Stimulated activated naive CD8-positive, alpha-beta T cell treated with anti-CD3 and anti-CD28 coated beads, Interleukin-15, amount 100 ng/mL, for 72 hours (primary cell): ENCODE measurements around the gene CRIP2.

Experiments used
- ATAC-seq: fragments of 150-1000 bp; cut with Tn5 transposase; 2 replicates; pipeline ENCODE4 v1.10.0; 2021; ENCODE audit warnings: mild to moderate bottlenecking, moderate library complexity
- DNase-seq, 2 donors: peaks; one replicate each; pipeline ENCODE4 v3.0.0; 2021 to 2022
- H3K27ac Mint-ChIP-seq, 2 donors: one replicate each; pipeline ENCODE4 v1.8.0; 2022; ENCODE audit warnings: mild to moderate bottlenecking in 2 of 2, mixed read lengths in 2 of 2, moderate library complexity in 2 of 2
- H3K27me3 Mint-ChIP-seq: one replicate; pipeline ENCODE4 v1.8.0; 2022; ENCODE audit warnings: mixed read lengths
- H3K4me1 Mint-ChIP-seq: one replicate; pipeline ENCODE4 v1.8.0; 2022; ENCODE audit warnings: mild to moderate bottlenecking, mixed read lengths
- H3K4me3 Mint-ChIP-seq, 2 donors: one replicate each; pipeline ENCODE4 v1.8.0; 2022; ENCODE audit warnings: mild to moderate bottlenecking in 2 of 2, mixed read lengths in 2 of 2, moderate library complexity in 1 of 2
- H3K9me3 Mint-ChIP-seq, 2 donors: one replicate each; pipeline ENCODE4 v1.8.0; 2022; ENCODE audit warnings: mixed read lengths in 2 of 2

CRIP2 gene

GRCh38 chr14:105450864-105451720 is 23.5 kb upstream of the CRIP2 start:
- Mint-ChIP-seq H3K9me3 (no peaks in the 10 kb centered on the region), H3K27me3 (no peaks in the 10 kb centered on the region), H3K27ac (no peak overlapping the region), H3K4me3 (no peak overlapping the region), H3K4me1 (peaks cover 30% of the 10 kb centered on the region)
- ATAC-seq: no peak
- DNase-seq: no peak

GRCh38 chr14:105452963-105453362 is 21.7 kb upstream of the CRIP2 start:
- Mint-ChIP-seq H3K9me3 (no peaks in the 10 kb centered on the region), H3K4me1 (peaks cover 19% of the 10 kb centered on the region), H3K4me3 (no peak overlapping the region), H3K27me3 (no peaks in the 10 kb centered on the region), H3K27ac (peak overlapping the region; percentile 40 to 88)
- no peak for ATAC-seq
- no peak for DNase-seq

DNA sequence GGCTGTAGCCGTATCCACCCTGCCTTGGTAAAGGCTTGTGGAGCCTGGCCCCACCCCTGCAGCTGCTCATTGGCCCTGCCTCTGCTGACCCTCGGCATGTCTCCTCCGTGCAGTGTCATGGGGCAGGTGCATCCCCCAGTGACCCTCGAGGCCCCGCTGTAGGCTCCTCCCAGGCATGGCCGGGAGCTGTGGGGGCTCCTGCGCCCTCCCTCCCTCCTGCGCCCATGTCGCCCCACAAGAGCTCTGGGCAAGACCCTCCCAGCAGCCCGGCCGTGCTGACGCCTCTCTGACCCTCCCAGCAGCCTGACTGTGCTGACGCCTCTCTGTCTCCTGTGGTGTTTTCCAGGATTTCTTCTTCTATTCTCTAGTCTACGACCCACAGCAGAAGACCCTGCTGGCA is 20.8 kb upstream of the CRIP2 start:
- no peaks in the 10 kb centered on the region for H3K9me3 Mint-ChIP-seq
- H3K4me1 Mint-ChIP-seq: peaks cover 17% of the 10 kb centered on the region
- H3K27me3 Mint-ChIP-seq: no peaks in the 10 kb centered on the region
- H3K27ac Mint-ChIP-seq: no peak overlapping the region
- DNase-seq (no peak), ATAC-seq (peak; percentile 2)
- H3K4me3 Mint-ChIP-seq: no peak overlapping the region

DNA sequence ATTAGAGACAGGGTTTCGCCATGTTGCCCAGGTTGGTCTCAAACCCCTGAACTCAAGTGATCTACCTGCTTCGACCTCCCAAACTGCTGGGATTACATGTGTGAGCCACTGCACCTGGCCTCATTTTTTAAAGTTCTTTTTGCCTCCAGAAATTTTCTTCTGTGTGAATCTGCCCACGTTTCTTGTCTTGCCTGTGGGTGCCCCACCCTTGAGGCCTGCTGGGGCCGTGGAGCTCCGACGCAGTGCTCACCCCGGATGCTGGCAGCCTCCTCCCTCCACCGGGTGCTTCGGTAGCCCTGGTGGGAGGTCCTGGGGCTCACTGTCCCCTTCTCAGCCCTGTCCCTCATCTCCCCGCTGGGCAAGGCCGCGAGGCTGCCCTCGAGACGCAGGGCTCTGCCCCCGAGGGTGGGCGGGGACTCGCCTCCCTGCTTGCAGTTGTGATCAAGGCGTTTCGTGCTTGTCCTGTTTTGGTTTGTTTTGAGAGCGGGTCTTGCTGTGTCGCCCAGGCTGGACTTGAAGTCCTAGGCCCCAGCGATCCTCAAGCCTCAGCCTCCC is 19.5 kb upstream of the CRIP2 start:
- H3K9me3 Mint-ChIP-seq: no peaks in the 10 kb centered on the region
- no peak for ATAC-seq
- peak overlapping the region in 1 of 2 donors; percentile 8 for H3K27ac Mint-ChIP-seq
- DNase-seq: no peak
- H3K4me3 Mint-ChIP-seq: no peak overlapping the region
- H3K4me1 Mint-ChIP-seq: peaks cover 17% of the 10 kb centered on the region
- no peaks in the 10 kb centered on the region for H3K27me3 Mint-ChIP-seq

GRCh38 chr14:105455766-105456660 is 18.6 kb upstream of the CRIP2 start:
- H3K4me3 Mint-ChIP-seq: no peak overlapping the region
- no peak for ATAC-seq
- H3K9me3 Mint-ChIP-seq: no peaks in the 10 kb centered on the region
- H3K27me3 Mint-ChIP-seq: no peaks in the 10 kb centered on the region
- peaks cover 17% of the 10 kb centered on the region for H3K4me1 Mint-ChIP-seq
- no peak for DNase-seq
- H3K27ac Mint-ChIP-seq: peak overlapping the region in 1 of 2 donors; percentile 48

- ATAC-seq (no peak), DNase-seq (no peak)
- no peak overlapping the region for H3K27ac Mint-ChIP-seq
- H3K27me3 Mint-ChIP-seq: no peaks in the 10 kb centered on the region
- H3K4me3 Mint-ChIP-seq: no peak overlapping the region
- peaks cover 17% of the 10 kb centered on the region for H3K4me1 Mint-ChIP-seq
- no peaks in the 10 kb centered on the region for H3K9me3 Mint-ChIP-seq
Observed at GRCh38 chr14:105456736-105457617, 17.6 kb upstream of the CRIP2 start.

- Mint-ChIP-seq H3K27me3 (no peaks in the 10 kb centered on the region), H3K9me3 (no peaks in the 10 kb centered on the region), H3K27ac (no peak overlapping the region), H3K4me3 (no peak overlapping the region), H3K4me1 (peaks cover 10% of the 10 kb centered on the region)
- DNase-seq (no peak), ATAC-seq (peak; percentile 14)
Observed at GRCh38 chr14:105458010-105458409, 16.6 kb upstream of the CRIP2 start.

DNA sequence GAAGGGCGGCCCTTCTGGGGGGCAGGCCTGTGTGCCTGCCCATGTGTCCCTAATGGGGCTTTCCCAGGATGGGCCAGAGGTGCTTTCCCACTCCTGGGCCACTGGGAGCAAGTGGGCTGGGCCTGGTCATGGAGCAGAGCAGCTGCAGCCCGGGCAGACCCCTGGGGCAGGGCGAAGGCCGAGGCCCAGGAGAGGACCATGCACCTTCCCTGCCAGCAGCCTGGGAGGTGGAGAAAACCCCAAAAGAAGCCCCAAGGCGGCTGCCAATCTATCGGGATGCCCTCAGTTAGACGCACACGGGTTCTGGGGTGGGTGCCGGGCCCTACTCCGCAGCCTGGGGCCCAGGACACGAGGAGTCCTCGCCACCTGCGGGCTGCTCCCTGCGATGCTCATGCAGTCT is 16.1 kb upstream of the CRIP2 start:
- Mint-ChIP-seq H3K4me1 (peaks cover 6% of the 10 kb centered on the region), H3K27me3 (no peaks in the 10 kb centered on the region), H3K4me3 (no peak overlapping the region), H3K27ac (no peak overlapping the region), H3K9me3 (no peaks in the 10 kb centered on the region)
- no peak for DNase-seq
- no peak for ATAC-seq

DNA sequence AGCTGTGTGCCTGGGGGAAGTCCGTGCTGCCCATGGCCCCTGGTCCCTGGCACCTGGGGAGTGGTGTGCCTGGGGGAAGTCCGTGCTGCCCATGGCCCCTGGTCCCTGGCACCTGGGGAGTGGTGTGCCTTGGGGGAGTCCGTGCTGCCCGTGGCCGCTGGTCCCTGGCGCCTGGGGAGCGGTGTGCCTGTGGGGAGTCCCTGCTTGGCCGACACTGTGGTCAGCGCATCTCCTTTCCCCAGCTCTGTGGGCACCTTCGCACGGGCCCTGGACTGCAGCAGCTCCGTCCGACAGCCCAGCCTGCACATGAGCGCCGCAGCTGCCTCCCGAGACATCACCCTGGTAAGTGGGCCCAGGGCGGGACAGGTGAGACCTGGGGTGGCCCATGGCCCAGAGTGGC is 14.5 kb upstream of the CRIP2 start:
- DNase-seq (no peak), ATAC-seq (no peak)
- Mint-ChIP-seq H3K9me3 (no peaks in the 10 kb centered on the region), H3K27me3 (no peaks in the 10 kb centered on the region), H3K27ac (no peak overlapping the region), H3K4me1 (no peaks in the 10 kb centered on the region), H3K4me3 (no peak overlapping the region)

GRCh38 chr14:105460616-105461015 is 14.0 kb upstream of the CRIP2 start:
- no peaks in the 10 kb centered on the region for H3K9me3 Mint-ChIP-seq
- H3K27me3 Mint-ChIP-seq: no peaks in the 10 kb centered on the region
- H3K27ac Mint-ChIP-seq: no peak overlapping the region

DNA sequence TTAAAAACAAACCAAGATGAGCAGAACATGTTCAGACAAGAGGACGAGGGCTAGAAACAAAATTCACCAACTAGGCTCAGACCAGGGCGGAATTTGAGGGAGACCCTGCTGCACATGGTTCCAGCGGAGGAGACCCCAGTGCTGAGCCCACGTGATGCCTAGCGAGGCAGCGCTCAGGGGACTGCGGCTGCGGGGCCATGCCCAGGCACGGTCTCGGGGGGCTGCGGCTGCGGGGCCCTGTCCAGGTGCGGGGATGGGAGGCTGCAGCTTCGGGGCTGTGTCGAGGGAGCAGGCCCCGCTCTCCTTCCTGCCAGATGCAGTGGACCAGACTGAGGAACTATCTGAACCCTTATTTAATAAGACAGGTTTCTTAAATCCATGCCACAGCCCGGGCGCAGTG is 12.7 kb upstream of the CRIP2 start:
- Mint-ChIP-seq H3K27ac (no peak overlapping the region), H3K9me3 (no peaks in the 10 kb centered on the region), H3K27me3 (no peaks in the 10 kb centered on the region), H3K4me3 (no peak overlapping the region), H3K4me1 (no peaks in the 10 kb centered on the region)
- no peak for ATAC-seq
- DNase-seq: no peak

More at GRCh38 chr14:105460616-105461015, 14.0 kb upstream of the CRIP2 start:
- DNase-seq: no peak
- no peak for ATAC-seq
- Mint-ChIP-seq H3K4me3 (no peak overlapping the region), H3K4me1 (no peaks in the 10 kb centered on the region)

- Mint-ChIP-seq H3K27ac (no peak overlapping the region), H3K4me3 (no peak overlapping the region), H3K4me1 (no peaks in the 10 kb centered on the region), H3K9me3 (no peaks in the 10 kb centered on the region), H3K27me3 (no peaks in the 10 kb centered on the region)
- DNase-seq (no peak), ATAC-seq (no peak)
Observed at GRCh38 chr14:105464501-105464900, 10.1 kb upstream of the CRIP2 start.

- DNase-seq: no peak
- no peak for ATAC-seq
- Mint-ChIP-seq H3K9me3 (no peaks in the 10 kb centered on the region), H3K4me3 (no peak overlapping the region), H3K4me1 (no peaks in the 10 kb centered on the region), H3K27ac (no peak overlapping the region), H3K27me3 (no peaks in the 10 kb centered on the region)
Observed at GRCh38 chr14:105465209-105466031, 9.2 kb upstream of the CRIP2 start.

DNA sequence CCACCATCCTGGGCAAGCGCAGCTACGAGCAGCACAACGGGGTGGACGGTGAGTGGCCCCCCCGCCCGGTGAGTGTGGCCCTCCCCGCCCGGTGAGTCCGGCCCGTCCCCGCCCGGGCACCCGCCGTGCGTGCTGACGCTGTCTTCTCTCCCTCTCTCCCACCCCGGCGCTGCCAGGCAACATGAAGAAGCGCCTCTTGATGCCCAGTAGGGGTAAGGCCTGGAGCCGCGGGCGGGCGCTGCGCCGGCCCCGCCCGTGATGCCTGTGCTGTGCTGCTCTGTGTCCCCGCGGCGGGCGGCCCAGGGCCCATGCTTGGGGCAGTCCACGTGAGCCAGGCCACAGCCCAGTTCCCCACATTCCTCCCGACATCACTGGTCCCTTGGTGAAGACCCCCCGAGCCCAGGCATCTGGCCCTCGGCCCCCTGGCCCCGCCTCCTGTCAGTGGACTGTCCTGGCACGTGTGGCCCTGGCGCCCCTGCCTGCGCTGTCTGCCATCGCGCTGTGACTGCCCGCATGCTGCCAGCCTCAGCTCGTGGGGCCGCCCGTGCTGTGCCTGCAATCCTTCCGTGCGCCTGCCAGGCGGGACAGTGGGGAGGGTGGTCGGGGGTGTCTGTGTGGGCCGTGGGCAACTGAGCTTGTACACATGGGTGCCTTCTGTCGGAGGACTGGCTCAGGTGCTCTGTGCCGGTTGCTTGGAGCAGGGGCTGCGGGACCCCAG is 7.9 kb upstream of the CRIP2 start:
- no peaks in the 10 kb centered on the region for H3K9me3 Mint-ChIP-seq
- ATAC-seq (peak; percentile 27), DNase-seq (no peak)
- H3K27me3 Mint-ChIP-seq: no peaks in the 10 kb centered on the region
- no peak overlapping the region for H3K4me3 Mint-ChIP-seq
- peak overlapping the region in 1 of 2 donors; percentile 27 for H3K27ac Mint-ChIP-seq
- H3K4me1 Mint-ChIP-seq: no peaks in the 10 kb centered on the region
